GM12875 (cell line): ENCODE results near the gene KLHL21.
A peak's percentile ranks its signal among the peaks of the same experiment; 100 is the strongest.

Experiments
- H3K4me3 ChIP-seq: one replicate; pipeline ENCODE4 v1.5.1; 2011; ENCODE audit warnings: low read depth, low read length, control low read depth
- CTCF ChIP-seq: IDR thresholded peaks from 2 replicates; pipeline ENCODE4 v1.5.1; 2011; ENCODE audit warnings: low read depth, mild to moderate bottlenecking, control low read depth, inconsistent platforms, low read length, moderate library complexity, borderline replicate concordance; ENCODE audit not compliant: insufficient read depth

Gene KLHL21

GRCh38 chr1:6623269-6623965 is 20.7 kb upstream of the KLHL21 start:
- H3K4me3 ChIP-seq, result no peak overlapping the region
- no peak for TF ChIP-seq CTCF

DNA sequence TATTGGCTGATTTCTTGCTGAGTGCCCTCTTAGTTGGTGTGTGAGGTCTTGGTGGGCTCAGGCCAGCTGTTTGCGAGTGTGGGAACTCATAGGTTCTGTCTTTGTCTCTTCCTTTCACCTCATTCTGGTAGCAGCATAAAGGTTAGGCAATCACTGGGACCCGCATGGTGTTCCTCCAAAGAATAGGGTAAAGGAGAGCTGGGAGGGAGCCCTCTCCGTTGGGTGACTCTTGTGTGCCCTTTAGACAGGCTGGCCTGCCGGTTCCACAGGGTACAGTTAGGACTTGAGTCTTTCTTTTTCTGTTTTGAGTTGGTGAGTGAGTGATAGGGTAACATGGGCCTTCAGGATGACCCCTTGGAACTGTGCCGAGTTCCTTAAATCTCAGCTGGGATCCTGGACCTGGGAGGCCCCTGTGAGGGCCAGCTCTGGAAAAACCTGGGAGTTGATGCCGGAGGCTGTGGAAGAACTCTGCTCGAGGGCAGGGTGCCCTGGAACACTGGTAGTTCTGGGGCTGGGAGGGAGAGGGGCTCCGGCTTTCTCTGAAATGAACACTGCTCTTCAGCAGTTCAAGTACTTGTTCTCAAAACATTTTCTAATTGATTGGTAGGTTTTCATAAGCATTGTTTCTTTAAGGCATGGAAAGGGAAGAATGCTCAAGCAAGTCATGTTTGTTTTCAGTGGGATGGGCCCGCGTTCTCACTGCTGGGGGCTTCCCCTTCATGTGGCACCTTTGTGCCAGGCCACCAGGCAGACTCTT is 19.9 kb upstream of the KLHL21 start:
- no peak overlapping the region for H3K4me3 ChIP-seq
- TF ChIP-seq CTCF, result no peak

DNA sequence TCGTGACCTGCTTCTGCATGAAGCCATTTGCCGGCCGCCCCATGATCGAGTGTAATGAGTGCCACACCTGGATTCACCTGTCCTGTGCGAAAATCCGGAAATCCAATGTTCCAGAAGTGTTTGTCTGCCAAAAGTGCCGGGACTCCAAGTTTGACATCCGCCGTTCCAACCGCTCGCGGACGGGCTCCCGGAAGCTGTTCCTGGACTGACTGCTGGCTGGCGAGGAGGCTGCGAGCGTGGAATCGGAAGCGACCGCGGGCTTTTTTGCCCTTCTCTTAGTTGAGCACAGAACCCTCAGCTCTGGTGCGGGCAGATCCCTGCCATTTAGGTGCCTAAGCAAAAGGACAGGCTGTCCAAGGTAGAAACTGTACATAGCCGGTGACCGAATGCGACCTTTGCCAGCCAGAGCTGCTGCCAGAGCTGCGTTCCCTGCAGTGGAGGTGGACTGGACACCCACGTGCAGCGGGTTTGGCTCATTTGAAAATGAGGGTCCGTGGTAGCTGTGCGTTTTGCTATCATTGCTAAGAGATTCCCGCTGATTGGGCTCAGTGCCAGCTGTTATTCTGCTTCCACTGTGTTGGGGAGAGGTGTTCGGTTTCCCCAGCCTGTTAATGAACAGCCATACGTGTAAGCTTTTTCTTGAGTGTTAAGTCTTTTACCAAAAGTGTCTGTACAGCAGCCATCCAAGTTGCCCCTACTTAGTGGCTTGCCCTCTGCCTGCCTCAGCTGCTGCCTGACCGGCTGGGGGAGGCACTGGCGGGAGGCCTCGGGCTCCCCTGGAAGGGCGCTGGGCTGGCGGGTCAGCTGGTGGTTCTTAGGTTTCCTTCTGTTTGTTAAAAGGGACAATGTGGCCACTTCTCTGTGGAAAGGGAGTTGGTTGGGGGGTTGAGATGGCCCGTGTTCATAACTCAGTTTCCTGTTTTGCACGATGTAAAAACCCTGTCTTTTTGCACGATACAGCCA is 19.0 kb upstream of the KLHL21 start:
- H3K4me3 ChIP-seq, result no peak overlapping the region
- TF ChIP-seq CTCF, result no peak

DNA sequence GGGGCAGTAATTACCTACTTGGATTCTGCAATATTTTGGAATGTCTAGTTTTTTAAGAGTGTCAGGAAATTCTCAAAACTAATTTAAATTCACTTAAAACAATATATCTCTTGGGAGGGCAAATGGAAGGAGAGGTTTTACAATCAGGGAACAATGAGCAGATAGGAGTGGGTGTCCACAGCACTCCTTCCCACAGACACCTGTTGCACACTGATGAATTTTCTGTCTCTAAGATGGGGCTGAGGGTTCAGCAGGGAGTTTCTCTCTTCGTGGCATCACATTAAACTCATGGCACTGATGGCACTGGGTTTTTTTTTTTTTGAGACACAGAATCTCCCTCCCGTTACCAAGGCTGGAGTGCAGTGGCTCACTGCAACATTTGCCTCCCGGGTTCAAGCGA is 16.4 kb upstream of the KLHL21 start:
- no peak for TF ChIP-seq CTCF
- no peak overlapping the region for H3K4me3 ChIP-seq

DNA sequence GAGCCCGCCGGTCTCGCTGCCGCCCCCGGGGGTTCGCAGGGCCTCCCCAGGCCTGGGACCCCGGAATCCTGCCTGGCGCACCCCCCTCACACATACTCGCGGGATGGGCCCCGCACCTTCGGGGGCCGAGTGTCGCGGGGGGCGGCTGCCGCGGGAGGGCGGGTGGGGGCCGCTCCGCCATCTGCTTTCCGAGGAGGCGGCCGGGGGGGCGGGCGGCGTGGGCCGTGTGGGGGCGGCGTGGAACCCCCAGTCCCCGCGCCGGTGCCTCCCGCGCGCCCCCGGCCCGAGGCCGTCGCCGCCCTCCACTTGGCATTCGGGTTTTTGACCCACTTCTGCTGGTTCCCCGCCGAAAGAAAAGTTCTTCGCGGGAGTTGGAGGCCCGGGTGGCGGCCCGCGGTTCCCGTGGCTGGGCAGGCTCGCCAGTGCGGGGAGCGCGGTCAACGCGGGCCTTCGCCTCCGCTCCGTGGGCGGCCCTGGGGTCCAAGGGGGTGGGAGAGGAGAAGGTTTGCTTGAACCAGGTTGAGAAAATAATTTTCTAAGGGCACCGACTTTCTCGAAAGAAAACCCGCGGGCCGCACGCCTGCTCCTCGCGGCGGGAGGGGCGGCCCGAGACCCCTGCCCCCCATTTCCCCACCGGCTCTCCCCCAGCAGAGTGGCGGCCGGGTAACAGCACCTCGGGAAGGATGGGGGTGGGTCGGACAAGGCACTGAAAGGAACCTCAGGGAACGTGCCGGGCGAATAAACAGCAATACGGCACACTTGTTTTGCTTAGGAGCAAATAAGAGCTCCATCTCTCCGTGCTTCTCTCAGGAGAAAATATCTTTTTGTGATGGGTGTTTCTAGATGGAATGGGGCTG is 12.5 kb upstream of the KLHL21 start:
- no peak for TF ChIP-seq CTCF
- H3K4me3 ChIP-seq, result peak overlapping the region; percentile 94

- peak overlapping the region; percentile 94 for H3K4me3 ChIP-seq
- no peak for TF ChIP-seq CTCF
Observed at GRCh38 chr1:6614019-6614928, 11.6 kb upstream of the KLHL21 start.
